Chondrocyte (in vitro differentiated cells): ENCODE results near the gene FAR2. TPM values are rescaled to one million over a fixed set of nuclear protein-coding genes. Genes with fewer than 3 reads are reported as not detected.

Source experiments
- DNase-seq: peaks from one replicate; pipeline ENCODE4 v3.0.0; 2021; ENCODE audit warnings: mixed read lengths, low spot score
- H3K27ac Mint-ChIP-seq: one replicate; pipeline ENCODE4 v1.8.0; 2021; ENCODE audit warnings: mild to moderate bottlenecking, moderate library complexity, mixed read lengths; ENCODE audit not compliant: unreplicated experiment
- H3K27me3 Mint-ChIP-seq: 2 replicates; pipeline ENCODE4 v1.8.0; 2021; ENCODE audit warnings: low read depth, mixed read lengths
- H3K36me3 Mint-ChIP-seq: 2 replicates; pipeline ENCODE4 v1.8.0; 2021; ENCODE audit warnings: low read depth, mixed read lengths
- H3K4me1 Mint-ChIP-seq: 2 replicates; pipeline ENCODE4 v1.8.0; 2021; ENCODE audit warnings: low read depth, mild to moderate bottlenecking, mixed read lengths
- H3K4me3 Mint-ChIP-seq: one replicate; pipeline ENCODE4 v1.8.0; 2021; ENCODE audit warnings: mild to moderate bottlenecking, moderate library complexity, mixed read lengths; ENCODE audit not compliant: unreplicated experiment
- H3K9me3 Mint-ChIP-seq: 2 replicates; pipeline ENCODE4 v1.8.0; 2021; ENCODE audit warnings: low read depth, mixed read lengths
- total RNA-seq: library from RNA; stranded (reverse); gene quantifications from 3 replicates; pipeline ENCODE4 v1.2.1, GENCODE V29; 2021
- TF ChIP-seq, protein P1 (sequence below): fragments of 200-600 bp; sonication (generic); IDR thresholded peaks from 2 replicates; pipeline ENCODE4 v1.5.0; 2021; ENCODE audit warnings: antibody characterized with exemption, mild to moderate bottlenecking, moderate library complexity

Gene FAR2
- total RNA-seq, 1 donor from 2014 or later: 19.6 TPM

DNA sequence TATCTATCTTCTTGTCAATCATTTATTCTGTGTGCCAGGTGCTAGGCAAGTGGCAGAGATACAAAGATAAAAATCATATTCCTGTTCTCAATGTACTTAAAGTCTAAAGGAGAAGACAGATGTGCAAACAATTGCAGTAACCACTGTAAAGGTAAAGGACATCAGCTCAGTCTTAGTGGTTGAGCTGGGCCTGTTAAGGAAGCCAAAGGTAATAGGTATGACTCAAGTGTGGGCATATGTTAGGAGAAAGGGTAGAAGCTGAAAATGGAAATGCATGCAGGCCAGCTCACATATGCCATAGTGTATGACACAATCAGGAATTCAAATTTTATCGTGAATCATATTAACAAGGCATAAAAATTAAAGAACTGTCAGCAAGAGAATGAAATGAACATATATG lies 49.8 kb downstream of the FAR2 start:
- DNase-seq: no peak
- Mint-ChIP-seq H3K4me3 (no peak overlapping the region), H3K27ac (no peak overlapping the region), H3K4me1 (no peaks in the 10 kb centered on the region), H3K36me3 (peaks cover 1% of the 10 kb centered on the region), H3K9me3 (peaks cover 6% of the 10 kb centered on the region), H3K27me3 (no peaks in the 10 kb centered on the region)
- TF ChIP-seq, protein P1, sequence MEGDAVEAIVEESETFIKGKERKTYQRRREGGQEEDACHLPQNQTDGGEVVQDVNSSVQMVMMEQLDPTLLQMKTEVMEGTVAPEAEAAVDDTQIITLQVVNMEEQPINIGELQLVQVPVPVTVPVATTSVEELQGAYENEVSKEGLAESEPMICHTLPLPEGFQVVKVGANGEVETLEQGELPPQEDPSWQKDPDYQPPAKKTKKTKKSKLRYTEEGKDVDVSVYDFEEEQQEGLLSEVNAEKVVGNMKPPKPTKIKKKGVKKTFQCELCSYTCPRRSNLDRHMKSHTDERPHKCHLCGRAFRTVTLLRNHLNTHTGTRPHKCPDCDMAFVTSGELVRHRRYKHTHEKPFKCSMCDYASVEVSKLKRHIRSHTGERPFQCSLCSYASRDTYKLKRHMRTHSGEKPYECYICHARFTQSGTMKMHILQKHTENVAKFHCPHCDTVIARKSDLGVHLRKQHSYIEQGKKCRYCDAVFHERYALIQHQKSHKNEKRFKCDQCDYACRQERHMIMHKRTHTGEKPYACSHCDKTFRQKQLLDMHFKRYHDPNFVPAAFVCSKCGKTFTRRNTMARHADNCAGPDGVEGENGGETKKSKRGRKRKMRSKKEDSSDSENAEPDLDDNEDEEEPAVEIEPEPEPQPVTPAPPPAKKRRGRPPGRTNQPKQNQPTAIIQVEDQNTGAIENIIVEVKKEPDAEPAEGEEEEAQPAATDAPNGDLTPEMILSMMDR: no peak

DNA sequence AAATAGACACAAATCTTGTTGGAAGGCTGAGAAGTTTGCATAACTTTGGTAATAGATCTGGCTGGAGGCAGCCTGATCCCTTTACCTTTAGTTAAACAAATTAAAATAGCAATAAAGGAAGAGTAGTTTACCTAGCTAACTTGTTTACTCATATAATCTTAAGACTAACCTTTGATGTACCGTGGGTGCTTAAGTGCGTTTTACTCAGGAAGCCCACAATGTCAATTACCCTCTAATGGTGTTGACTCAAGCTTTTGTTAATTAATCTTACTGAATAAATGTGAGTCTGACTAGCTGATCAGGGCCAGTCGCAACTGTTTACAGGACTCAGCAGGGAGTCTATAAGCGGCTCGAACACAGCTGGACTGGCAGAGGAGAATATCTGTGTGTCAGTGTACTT lies 51.5 kb downstream of the FAR2 start:
- no peak for DNase-seq
- Mint-ChIP-seq H3K9me3 (peaks cover 6% of the 10 kb centered on the region), H3K27ac (no peak overlapping the region), H3K27me3 (no peaks in the 10 kb centered on the region), H3K36me3 (peaks cover 1% of the 10 kb centered on the region), H3K4me1 (no peaks in the 10 kb centered on the region), H3K4me3 (no peak overlapping the region)
- TF ChIP-seq, protein P1: no peak

- DNase-seq: no peak
- peaks cover 1% of the 10 kb centered on the region for H3K36me3 Mint-ChIP-seq
- H3K9me3 Mint-ChIP-seq: peaks cover 6% of the 10 kb centered on the region
- H3K4me3 Mint-ChIP-seq: no peak overlapping the region
- no peak overlapping the region for H3K27ac Mint-ChIP-seq
- TF ChIP-seq, protein P1: no peak
- peaks cover 4% of the 10 kb centered on the region for H3K4me1 Mint-ChIP-seq
- no peaks in the 10 kb centered on the region for H3K27me3 Mint-ChIP-seq
These were observed 52.2 kb downstream of the FAR2 start for GRCh38 chr12:29201296-29201695.

DNA sequence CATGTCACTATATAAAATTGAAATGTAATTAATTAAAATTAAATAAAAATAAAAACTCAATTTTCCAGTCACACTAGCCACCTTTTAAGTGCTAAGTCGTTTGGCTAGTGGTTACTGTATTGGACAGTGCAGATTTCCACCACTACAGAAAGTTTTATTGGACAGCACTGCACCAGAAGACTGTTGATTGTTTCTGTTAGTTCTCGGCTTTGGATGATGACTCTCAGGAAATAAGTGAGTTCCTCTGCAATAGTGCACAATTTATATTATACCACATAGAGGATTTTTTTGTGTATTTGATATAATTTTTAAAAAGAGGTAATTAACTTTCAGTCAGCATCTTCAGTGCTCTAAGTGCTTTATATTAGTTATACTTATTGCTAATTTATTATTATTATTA lies 52.7 kb downstream of the FAR2 start:
- peaks cover 8% of the 10 kb centered on the region for H3K4me1 Mint-ChIP-seq
- H3K36me3 Mint-ChIP-seq: peaks cover 1% of the 10 kb centered on the region
- no peaks in the 10 kb centered on the region for H3K27me3 Mint-ChIP-seq
- no peak for DNase-seq
- H3K9me3 Mint-ChIP-seq: peaks cover 6% of the 10 kb centered on the region
- TF ChIP-seq, protein P1: no peak
- H3K4me3 Mint-ChIP-seq: no peak overlapping the region
- H3K27ac Mint-ChIP-seq: no peak overlapping the region

GRCh38 chr12:29204521-29204920 lies 55.4 kb downstream of the FAR2 start:
- no peak overlapping the region for H3K27ac Mint-ChIP-seq
- peaks cover 6% of the 10 kb centered on the region for H3K9me3 Mint-ChIP-seq
- TF ChIP-seq, protein P1: no peak
- H3K4me3 Mint-ChIP-seq: no peak overlapping the region
- DNase-seq: no peak
- H3K36me3 Mint-ChIP-seq: peaks cover 1% of the 10 kb centered on the region
- H3K4me1 Mint-ChIP-seq: peaks cover 17% of the 10 kb centered on the region
- H3K27me3 Mint-ChIP-seq: no peaks in the 10 kb centered on the region
